Measurements from ENCODE around the gene SPAG8.

DNA sequence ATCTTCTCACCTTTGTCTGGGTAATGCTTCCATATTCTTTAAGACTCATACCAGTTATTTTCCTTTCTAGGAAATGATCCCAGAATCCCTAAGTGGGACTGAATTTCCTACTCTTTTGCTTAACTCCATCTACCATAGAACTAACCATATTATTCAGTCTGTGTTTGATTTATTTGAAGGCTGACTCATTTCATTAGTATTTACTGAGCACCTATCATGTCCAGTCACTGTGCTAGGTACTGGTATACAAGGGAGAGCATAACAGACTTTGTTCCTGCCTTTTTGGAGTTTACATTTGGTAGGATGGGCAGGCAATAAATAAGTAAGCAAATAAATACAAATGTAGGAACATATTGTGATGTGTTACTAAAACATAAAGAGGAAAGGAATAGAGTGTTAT is 16.4 kb downstream of the SPAG8 start:
- no peak for TF ChIP-seq CTCF (IDR thresholded peaks at IDR 0.05)
- TF ChIP-seq POLR2A (IDR thresholded peaks at IDR 0.05), result no peak

Data from Peyer's patch (tissue), 4 donors.